Neuronal stem cell (in vitro differentiated cells): ENCODE results near the gene CCDC190.

Experiments
- DNase-seq: peaks from one replicate; pipeline ENCODE4 v3.0.0-alpha.2; 2013; ENCODE audit warnings: low spot score
- H2AFZ ChIP-seq: one replicate; pipeline ENCODE4 v1.6.1; 2013; ENCODE audit warnings: mild to moderate bottlenecking, low read length, inconsistent platforms
- H2AK5ac ChIP-seq: 2 replicates; pipeline ENCODE4 v1.6.1; 2013; ENCODE audit warnings: low read depth, mild to moderate bottlenecking, inconsistent platforms, low read length, moderate library complexity, mixed read lengths
- H2BK120ac ChIP-seq: 2 replicates; pipeline ENCODE4 v1.6.1; 2013; ENCODE audit warnings: low read depth, mild to moderate bottlenecking, inconsistent platforms, low read length, moderate library complexity, mixed read lengths
- H2BK12ac ChIP-seq: one replicate; pipeline ENCODE4 v1.6.1; 2013; ENCODE audit warnings: low read length, inconsistent platforms
- H2BK15ac ChIP-seq: 2 replicates; pipeline ENCODE4 v1.6.1; 2013; ENCODE audit warnings: mild to moderate bottlenecking, low read length, inconsistent platforms, mixed read lengths
- H2BK5ac ChIP-seq: one replicate; pipeline ENCODE4 v1.6.1; 2013; ENCODE audit warnings: inconsistent platforms, mild to moderate bottlenecking, low read length, moderate library complexity
- H3K14ac ChIP-seq: one replicate; pipeline ENCODE4 v1.6.1; 2013; ENCODE audit warnings: low read length, inconsistent platforms
- H3K18ac ChIP-seq: 2 replicates; pipeline ENCODE4 v1.6.1; 2013; ENCODE audit warnings: low read length, inconsistent platforms
- H3K23ac ChIP-seq: 2 replicates; pipeline ENCODE4 v1.6.1; 2013; ENCODE audit warnings: low read depth, mild to moderate bottlenecking, mixed read lengths, low read length, inconsistent platforms; ENCODE audit not compliant: poor library complexity
- H3K27ac ChIP-seq: replicated peaks from 3 replicates; pipeline ENCODE4 v1.5.1; 2013; ENCODE audit warnings: low read length, inconsistent platforms
- H3K27me3 ChIP-seq, 3 experiments: 2 replicates each; pipeline ENCODE4 v1.6.1; 2013; ENCODE audit warnings: low read length in 3 of 3, mild to moderate bottlenecking in 2 of 3, inconsistent platforms in 1 of 3, low read depth in 1 of 3, mixed read lengths in 1 of 3, moderate library complexity in 1 of 3; ENCODE audit not compliant: control insufficient read depth in 3 of 3, insufficient read depth in 3 of 3
- H3K36me3 ChIP-seq, 2 donors: replicated peaks in 1 of 2; 2 replicates each; pipeline ENCODE4 v1.6.1; 2013; ENCODE audit warnings: low read length in 2 of 2; ENCODE audit not compliant: control insufficient read depth in 2 of 2, insufficient read depth in 2 of 2
- H3K4ac ChIP-seq: 2 replicates; pipeline ENCODE4 v1.6.1; 2013; ENCODE audit warnings: inconsistent platforms, mild to moderate bottlenecking, low read length, moderate library complexity
- H3K4me1 ChIP-seq, 2 donors: 1 replicate in 1 of 2; 2 replicates in 1 of 2; pipeline ENCODE4 v1.6.1; 2013; ENCODE audit warnings: low read length in 2 of 2, low read depth in 1 of 2; ENCODE audit not compliant: control insufficient read depth in 2 of 2, insufficient read depth in 1 of 2
- H3K4me2 ChIP-seq: one replicate; pipeline ENCODE4 v1.6.1; 2013; ENCODE audit warnings: mild to moderate bottlenecking, low read length, inconsistent platforms; ENCODE audit not compliant: insufficient read depth, poor library complexity, severe bottlenecking
- H3K4me3 ChIP-seq, 2 donors: 2 replicates each; pipeline ENCODE4 v1.5.1; 2013; ENCODE audit warnings: low read length in 2 of 2, mild to moderate bottlenecking in 2 of 2, inconsistent platforms in 1 of 2, moderate library complexity in 1 of 2
- H3K79me1 ChIP-seq: one replicate; pipeline ENCODE4 v1.6.1; 2013; ENCODE audit warnings: low read depth, mild to moderate bottlenecking, inconsistent platforms, low read length, moderate library complexity
- H3K9ac ChIP-seq: one replicate; pipeline ENCODE4 v1.6.1; 2013; ENCODE audit warnings: mild to moderate bottlenecking, low read depth, low read length, inconsistent platforms; ENCODE audit not compliant: poor library complexity
- H3K9me3 ChIP-seq, 2 donors: replicated peaks in 1 of 2; 2 replicates each; pipeline versions ENCODE3 to v1.6.1; 2013; ENCODE audit warnings: low read length in 2 of 2, mild to moderate bottlenecking in 2 of 2, inconsistent platforms in 1 of 2, low read depth in 1 of 2, mixed read lengths in 1 of 2, moderate library complexity in 1 of 2; ENCODE audit not compliant: control insufficient read depth in 2 of 2, insufficient read depth in 1 of 2
- H4K8ac ChIP-seq: one replicate; pipeline ENCODE4 v1.6.1; 2013; ENCODE audit warnings: low read depth, mild to moderate bottlenecking, inconsistent platforms, low read length, moderate library complexity
- H4K91ac ChIP-seq: one replicate; pipeline ENCODE4 v1.6.1; 2013; ENCODE audit warnings: low read length, low read depth, mild to moderate bottlenecking, inconsistent platforms; ENCODE audit not compliant: poor library complexity
- WGBS, 2 donors: extraction: QIAGEN DNeasy Blood & Tissue Kit; methylation state at CpG; one replicate each; pipeline ENCODE4 v1.1.7; 2013; ENCODE audit warnings: missing lambda C conversion rate in 2 of 2, mixed read lengths in 1 of 2; ENCODE audit not compliant: insufficient read length in 2 of 2, insufficient replicate concordance in 1 of 2; ENCODE audit errors: extremely low coverage in 2 of 2; 5-methylcytosine and 5-hydroxymethylcytosine counted together

Gene CCDC190

DNA sequence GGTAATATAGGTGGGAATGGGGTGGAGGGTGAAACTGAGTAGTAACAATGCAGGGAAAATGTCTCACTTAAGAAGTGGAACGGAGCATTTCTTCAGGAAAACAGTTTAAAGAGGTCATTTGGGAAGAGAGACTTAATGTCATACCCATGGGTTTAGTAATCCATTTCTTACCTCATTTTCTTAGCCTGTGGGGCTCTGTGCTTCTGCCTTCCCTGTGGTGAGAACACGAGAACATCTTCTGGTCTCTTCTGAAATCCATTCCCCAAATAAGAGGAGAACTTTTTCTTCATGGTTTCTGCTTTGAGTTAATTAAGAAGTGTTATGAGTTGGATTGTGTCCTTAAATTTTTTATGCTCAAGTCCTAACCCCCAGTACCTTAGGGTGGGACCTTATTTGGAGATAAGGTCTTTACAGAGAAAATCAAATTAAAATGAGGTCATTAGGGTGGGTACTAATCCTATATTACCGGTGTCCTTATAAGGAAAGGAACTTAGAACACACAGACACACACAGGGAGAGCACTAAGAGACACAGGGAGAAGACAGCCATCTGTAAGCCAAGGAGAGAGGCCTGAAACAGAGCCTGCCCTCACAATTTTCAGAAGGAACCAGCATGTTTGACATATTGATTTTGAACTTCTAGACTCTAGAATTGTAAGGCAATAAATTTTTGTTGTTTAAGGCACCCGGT is 5.4 kb downstream of the CCDC190 start:
- H3K36me3 ChIP-seq: no peaks in the 10 kb centered on the region
- no peak overlapping the region for H2BK12ac ChIP-seq
- WGBS, 2 donors: no CpG with 5 or more reads among the region's 4 CpGs
- no peak overlapping the region for H3K4ac ChIP-seq
- H3K14ac ChIP-seq: no peak overlapping the region
- H3K4me3 ChIP-seq: no peak overlapping the region
- H2BK15ac ChIP-seq: no peak overlapping the region
- H3K9me3 ChIP-seq: no peaks in the 10 kb centered on the region
- no peak for DNase-seq
- no peaks in the 10 kb centered on the region for H3K79me1 ChIP-seq
- H2BK5ac ChIP-seq: no peak overlapping the region
- no peak overlapping the region for H3K9ac ChIP-seq
- H4K8ac ChIP-seq: no peak overlapping the region
- peaks cover 0 to 2% of the 10 kb centered on the region in 2 donors for H3K4me1 ChIP-seq
- H2BK120ac ChIP-seq: no peak overlapping the region
- H3K4me2 ChIP-seq: no peak overlapping the region
- no peak overlapping the region for H3K18ac ChIP-seq
- peaks cover 0 to 11% (median 0%) of the 10 kb centered on the region in 3 experiments for H3K27me3 ChIP-seq
- no peak overlapping the region for H2AFZ ChIP-seq
- no peak overlapping the region for H4K91ac ChIP-seq
- H3K27ac ChIP-seq: no peak overlapping the region
- H3K23ac ChIP-seq: no peak overlapping the region
- no peak overlapping the region for H2AK5ac ChIP-seq

DNA sequence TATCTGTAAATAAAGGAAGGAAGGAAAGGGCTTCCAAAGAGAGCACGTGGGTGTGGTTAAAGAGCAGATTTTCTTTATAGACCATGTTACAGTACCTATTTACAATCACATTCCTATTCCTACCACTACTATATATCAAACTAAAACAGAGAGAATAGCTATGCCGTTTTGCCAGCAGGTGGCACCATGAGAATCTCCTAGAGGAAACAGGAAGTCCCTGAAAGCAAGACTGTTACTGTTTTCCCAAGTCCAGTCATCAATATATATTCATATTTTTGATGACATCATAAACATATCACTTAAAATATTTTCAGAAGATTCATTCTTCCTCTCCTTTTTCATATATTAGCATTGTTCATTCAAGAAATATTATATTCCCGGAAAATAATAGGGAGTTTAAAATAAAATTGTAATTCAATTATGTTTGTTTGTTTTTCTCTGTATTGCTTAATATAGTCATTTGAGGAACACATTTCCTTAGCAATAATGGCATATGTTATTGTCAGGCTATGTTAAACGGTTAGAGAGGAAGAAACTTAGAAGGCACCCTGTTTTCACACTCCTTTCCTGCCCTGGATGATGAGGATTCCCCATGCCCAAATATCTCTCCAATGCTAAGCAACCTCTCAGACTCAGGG is 6.6 kb downstream of the CCDC190 start:
- Histone ChIP-seq H2BK5ac (no peak overlapping the region), H2BK120ac (no peak overlapping the region), H3K27ac (no peak overlapping the region), H2BK15ac (no peak overlapping the region), H2BK12ac (no peak overlapping the region), H2AFZ (peak overlapping the region; percentile 9), H3K36me3 (no peaks in the 10 kb centered on the region), H3K4me1 (peaks cover 0 to 2% of the 10 kb centered on the region in 2 donors), H3K18ac (no peak overlapping the region), H4K8ac (no peak overlapping the region), H3K4me2 (no peak overlapping the region), H3K4me3 (no peak overlapping the region), H3K4ac (no peak overlapping the region), H3K79me1 (no peaks in the 10 kb centered on the region), H3K9ac (no peak overlapping the region), H3K27me3 (peaks cover 0 to 4% (median 0%) of the 10 kb centered on the region in 3 experiments), H3K23ac (no peak overlapping the region), H3K14ac (no peak overlapping the region), H4K91ac (no peak overlapping the region), H3K9me3 (no peaks in the 10 kb centered on the region), H2AK5ac (no peak overlapping the region)
- DNase-seq: no peak
- no CpG with 5 or more reads among the region's 4 CpGs for WGBS, 2 donors

DNA sequence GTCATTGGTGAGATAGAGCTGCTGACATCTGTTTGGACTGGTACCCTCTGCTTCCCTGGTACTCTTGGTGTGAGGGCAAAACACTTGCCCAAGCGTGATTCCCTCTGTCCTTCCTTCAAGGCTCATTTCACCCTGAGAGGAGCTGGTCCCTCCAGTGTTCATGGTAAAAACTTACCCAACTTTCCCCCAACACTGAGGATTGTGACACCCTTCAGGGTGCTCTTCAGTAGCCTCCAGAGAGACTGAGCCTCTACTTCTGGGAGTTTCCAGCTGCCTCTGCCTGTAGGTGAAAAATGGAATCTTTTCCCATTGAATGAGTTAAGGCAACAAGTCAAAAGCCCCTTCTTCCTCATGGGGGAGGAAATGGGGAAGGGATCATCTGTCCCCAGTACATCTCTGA is 9.6 kb downstream of the CCDC190 start:
- no peak overlapping the region for H3K4me3 ChIP-seq
- no peak for DNase-seq
- H4K8ac ChIP-seq: no peak overlapping the region
- no peak overlapping the region for H3K9ac ChIP-seq
- H4K91ac ChIP-seq: no peak overlapping the region
- H3K9me3 ChIP-seq: no peaks in the 10 kb centered on the region
- H3K4me2 ChIP-seq: no peak overlapping the region
- H2AK5ac ChIP-seq: no peak overlapping the region
- no peak overlapping the region for H2BK15ac ChIP-seq
- no peak overlapping the region for H2AFZ ChIP-seq
- no peak overlapping the region for H3K23ac ChIP-seq
- H3K18ac ChIP-seq: no peak overlapping the region
- H3K14ac ChIP-seq: no peak overlapping the region
- H2BK5ac ChIP-seq: no peak overlapping the region
- H3K79me1 ChIP-seq: no peaks in the 10 kb centered on the region
- H3K36me3 ChIP-seq: no peaks in the 10 kb centered on the region
- peaks cover 0 to 6% (median 1%) of the 10 kb centered on the region in 3 experiments for H3K27me3 ChIP-seq
- no peaks in the 10 kb centered on the region for H3K4me1 ChIP-seq
- no peak overlapping the region for H2BK12ac ChIP-seq
- no peak overlapping the region for H3K27ac ChIP-seq
- H2BK120ac ChIP-seq: no peak overlapping the region
- no peak overlapping the region for H3K4ac ChIP-seq
- no CpG with 5 or more reads among the region's 1 CpG for WGBS, 2 donors

DNA sequence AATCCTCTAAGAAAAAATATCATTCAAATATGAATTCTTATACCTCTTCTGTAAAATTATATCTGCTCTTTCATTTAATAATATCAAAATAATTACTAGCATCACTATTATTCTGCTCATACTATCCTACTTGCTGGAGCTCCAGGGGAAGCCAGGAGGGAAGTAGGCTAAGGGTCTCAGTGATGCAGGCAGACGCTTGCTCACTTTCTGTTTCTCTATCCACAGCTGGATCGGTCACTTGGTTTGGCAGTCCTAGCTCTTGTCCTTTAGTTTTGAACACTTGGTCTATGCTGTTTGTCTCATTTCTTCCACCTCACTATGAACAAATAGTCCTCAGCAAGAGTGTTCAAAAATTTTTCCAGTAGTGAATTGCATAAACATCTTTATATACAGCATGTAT is 11.3 kb downstream of the CCDC190 start:
- no peak overlapping the region for H3K9ac ChIP-seq
- H3K23ac ChIP-seq: no peak overlapping the region
- no peak overlapping the region for H3K4ac ChIP-seq
- peaks cover 0 to 8% (median 1%) of the 10 kb centered on the region in 3 experiments for H3K27me3 ChIP-seq
- no peak for DNase-seq
- H4K8ac ChIP-seq: no peak overlapping the region
- no peak overlapping the region for H2AK5ac ChIP-seq
- no peaks in the 10 kb centered on the region for H3K79me1 ChIP-seq
- no peaks in the 10 kb centered on the region for H3K36me3 ChIP-seq
- H2BK5ac ChIP-seq: no peak overlapping the region
- no peak overlapping the region for H3K4me2 ChIP-seq
- H2BK12ac ChIP-seq: no peak overlapping the region
- H3K4me3 ChIP-seq: no peak overlapping the region
- H2BK15ac ChIP-seq: no peak overlapping the region
- H3K4me1 ChIP-seq: no peaks in the 10 kb centered on the region
- no CpG with 5 or more reads among the region's 2 CpGs for WGBS, 2 donors
- H4K91ac ChIP-seq: no peak overlapping the region
- H2AFZ ChIP-seq: no peak overlapping the region
- H2BK120ac ChIP-seq: no peak overlapping the region
- H3K27ac ChIP-seq: no peak overlapping the region
- no peaks in the 10 kb centered on the region for H3K9me3 ChIP-seq
- no peak overlapping the region for H3K14ac ChIP-seq
- no peak overlapping the region for H3K18ac ChIP-seq
